ENCODE results near the gene COL18A1.

GRCh38 chr21:45367402-45368351 lies 37.3 kb upstream of the COL18A1 start:
- TF ChIP-seq CTCF (conservative IDR thresholded peaks at IDR 0.05; ENCODE audit: low read depth, low read length): no peak
- no peak for TF ChIP-seq EZH2 (IDR thresholded peaks at IDR 0.05; ENCODE audit: borderline replicate concordance, low read depth, low read length, poor library complexity, severe bottlenecking)
